SU-DHL-6 (cell line): ENCODE results near the gene C8A.

Experiments
- H2AFZ ChIP-seq: fragments of 200-600 bp; sonication (generic); 2 replicates; pipeline ENCODE4 v1.6.1; 2014; ENCODE audit warnings: low read depth, mild to moderate bottlenecking, moderate library complexity, mixed read lengths, antibody characterized with exemption, low read length; ENCODE audit not compliant: severe bottlenecking
- H3F3A ChIP-seq: fragments of 200-600 bp; shearing (Covaris generic); 2 replicates; pipeline ENCODE4 v1.6.0; 2016; ENCODE audit warnings: antibody characterized with exemption, mild to moderate bottlenecking; ENCODE audit not compliant: insufficient read depth
- H3K27ac ChIP-seq: fragments of 200-600 bp; sonication (generic); 2 replicates; pipeline ENCODE4 v1.5.1; 2016; ENCODE audit warnings: low read depth, mild to moderate bottlenecking, low read length, moderate library complexity, mixed read lengths
- H3K27me3 ChIP-seq: fragments of 200-600 bp; sonication (generic), shearing (Covaris generic); 2 replicates; pipeline ENCODE4 v1.6.0; 2014; ENCODE audit warnings: mild to moderate bottlenecking, low read length
- H3K36me3 ChIP-seq: fragments of 200-600 bp; sonication (generic); 2 replicates; pipeline ENCODE4 v1.6.1; 2014; ENCODE audit warnings: mild to moderate bottlenecking, low read length, mixed read lengths
- H3K4me2 ChIP-seq: fragments of 300-600, 200-600 bp; shearing (Covaris generic), sonication (generic); 2 replicates; pipeline ENCODE4 v1.6.0; 2014; ENCODE audit warnings: low read length, low read depth, mild to moderate bottlenecking; ENCODE audit not compliant: poor library complexity, severe bottlenecking
- H3K4me3 ChIP-seq: fragments of 200-600 bp; sonication (generic); 2 replicates; pipeline ENCODE4 v1.5.1; 2014; ENCODE audit warnings: antibody characterized with exemption, low read length, mild to moderate bottlenecking, mixed read lengths; ENCODE audit not compliant: insufficient read depth, poor library complexity, severe bottlenecking
- H3K79me2 ChIP-seq: fragments of 200-600 bp; sonication (generic); 2 replicates; pipeline ENCODE4 v1.6.1; 2014; ENCODE audit warnings: mild to moderate bottlenecking, low read length, moderate library complexity; ENCODE audit not compliant: insufficient read depth
- H3K9ac ChIP-seq: fragments of 200-600 bp; sonication (generic); 2 replicates; pipeline ENCODE4 v1.7.0; 2014; ENCODE audit warnings: mild to moderate bottlenecking, low read length
- H3K9me2 ChIP-seq: fragments of 200-600 bp; sonication (generic); replicated peaks from 2 replicates; pipeline ENCODE4 v1.6.1; 2014; ENCODE audit warnings: low read length; ENCODE audit not compliant: insufficient read depth
- H3K9me3 ChIP-seq: fragments of 200-600 bp; sonication (generic); 2 replicates; pipeline ENCODE4 v1.6.1; 2014; ENCODE audit warnings: low read length, mixed read lengths; ENCODE audit not compliant: insufficient read depth
- H4K20me1 ChIP-seq: fragments of 200-600 bp; sonication (generic); 2 replicates; pipeline ENCODE4 v1.6.1; 2014; ENCODE audit warnings: low read depth, mild to moderate bottlenecking, antibody characterized with exemption, low read length, moderate library complexity, mixed read lengths
- CTCF ChIP-seq: fragments of 200-600 bp; sonication (generic); IDR thresholded peaks from one replicate; pipeline ENCODE4 v1.5.1; 2017; ENCODE audit warnings: antibody characterized with exemption, mild to moderate bottlenecking, low read length, moderate library complexity; ENCODE audit not compliant: insufficient read depth, poor library complexity, severe bottlenecking
- EZH2phosphoT487 ChIP-seq: fragments of 200-600 bp; sonication (generic), shearing (Covaris generic); conservative IDR thresholded peaks from 2 replicates; pipeline ENCODE4 v1.6.1; 2018; ENCODE audit warnings: mild to moderate bottlenecking, antibody characterized with exemption, low read length, moderate library complexity, mixed read lengths

The C8A gene

GRCh38 chr1:56966698-56966999, 112.1 kb downstream of the C8A start:
- H3K4me2 ChIP-seq, result no peak overlapping the region
- TF ChIP-seq EZH2phosphoT487 (no peak), CTCF (no peak)
- no peaks in the 10 kb centered on the region for H4K20me1 ChIP-seq
- no peaks in the 10 kb centered on the region for H3F3A ChIP-seq
- no peaks in the 10 kb centered on the region for H3K9me2 ChIP-seq
- H3K4me3 ChIP-seq, result no peak overlapping the region
- no peak overlapping the region for H3K27ac ChIP-seq
- no peaks in the 10 kb centered on the region for H3K36me3 ChIP-seq
- H3K9me3 ChIP-seq, result no peaks in the 10 kb centered on the region
- H3K9ac ChIP-seq, result no peak overlapping the region
- H3K79me2 ChIP-seq, result no peaks in the 10 kb centered on the region
- no peak overlapping the region for H2AFZ ChIP-seq
- no peaks in the 10 kb centered on the region for H3K27me3 ChIP-seq

- no peaks in the 10 kb centered on the region for H3K9me3 ChIP-seq
- H3K36me3 ChIP-seq, result no peaks in the 10 kb centered on the region
- H3K27me3 ChIP-seq, result no peaks in the 10 kb centered on the region
- no peak overlapping the region for H3K27ac ChIP-seq
- no peaks in the 10 kb centered on the region for H3K9me2 ChIP-seq
- no peak overlapping the region for H3K9ac ChIP-seq
- no peak overlapping the region for H3K4me2 ChIP-seq
- H3K79me2 ChIP-seq, result no peaks in the 10 kb centered on the region
- H2AFZ ChIP-seq, result no peak overlapping the region
- TF ChIP-seq EZH2phosphoT487, result no peak
- no peak for TF ChIP-seq CTCF
- H4K20me1 ChIP-seq, result no peaks in the 10 kb centered on the region
- no peaks in the 10 kb centered on the region for H3F3A ChIP-seq
- no peak overlapping the region for H3K4me3 ChIP-seq
These were observed 112.8 kb downstream of the C8A start for GRCh38 chr1:56967355-56967754.
